ENCODE results near the gene PLXNA1.

PLXNA1 gene

GRCh38 chr3:126954141-126954842, 28.6 kb upstream of the PLXNA1 start:
- H3K27ac ChIP-seq (ENCODE audit: low read length), result no peak overlapping the region
- no peaks in the 10 kb centered on the region for H3K9me3 ChIP-seq (ENCODE audit: control insufficient read depth in 1 of 2, low read length in 2 of 2)
- H3K27me3 ChIP-seq (ENCODE audit: low read depth, low read length), result no peaks in the 10 kb centered on the region
- H3K36me3 ChIP-seq (ENCODE audit: control insufficient read depth in 1 of 2, insufficient read depth in 2 of 2, low read length in 2 of 2), result no peaks in the 10 kb centered on the region
- H3K4me1 ChIP-seq (ENCODE audit: control insufficient read depth in 1 of 2, insufficient read depth in 2 of 2, low read length in 2 of 2), result no peaks in the 10 kb centered on the region
- H3K4me3 ChIP-seq (ENCODE audit: low read depth in 1 of 2, low read length in 2 of 2), result no peak overlapping the region

GRCh38 chr3:126955004-126955790, 27.7 kb upstream of the PLXNA1 start:
- Histone ChIP-seq H3K27ac (ENCODE audit: low read length) (no peak overlapping the region), H3K9me3 (ENCODE audit: control insufficient read depth in 1 of 2, low read length in 2 of 2) (no peaks in the 10 kb centered on the region), H3K4me1 (ENCODE audit: control insufficient read depth in 1 of 2, insufficient read depth in 2 of 2, low read length in 2 of 2) (no peaks in the 10 kb centered on the region), H3K4me3 (ENCODE audit: low read depth in 1 of 2, low read length in 2 of 2) (no peak overlapping the region), H3K27me3 (ENCODE audit: low read depth, low read length) (no peaks in the 10 kb centered on the region), H3K36me3 (ENCODE audit: control insufficient read depth in 1 of 2, insufficient read depth in 2 of 2, low read length in 2 of 2) (no peaks in the 10 kb centered on the region)

- Histone ChIP-seq H3K36me3 (ENCODE audit: control insufficient read depth in 1 of 2, insufficient read depth in 2 of 2, low read length in 2 of 2) (no peaks in the 10 kb centered on the region), H3K4me3 (ENCODE audit: low read depth in 1 of 2, low read length in 2 of 2) (no peak overlapping the region), H3K27ac (ENCODE audit: low read length) (no peak overlapping the region), H3K27me3 (ENCODE audit: low read depth, low read length) (no peaks in the 10 kb centered on the region), H3K4me1 (ENCODE audit: control insufficient read depth in 1 of 2, insufficient read depth in 2 of 2, low read length in 2 of 2) (no peaks in the 10 kb centered on the region), H3K9me3 (ENCODE audit: control insufficient read depth in 1 of 2, low read length in 2 of 2) (no peaks in the 10 kb centered on the region)
These were observed 26.6 kb upstream of the PLXNA1 start for GRCh38 chr3:126956361-126956760.

- Histone ChIP-seq H3K27me3 (ENCODE audit: low read depth, low read length) (no peaks in the 10 kb centered on the region), H3K36me3 (ENCODE audit: control insufficient read depth in 1 of 2, insufficient read depth in 2 of 2, low read length in 2 of 2) (no peaks in the 10 kb centered on the region), H3K4me3 (ENCODE audit: low read depth in 1 of 2, low read length in 2 of 2) (no peak overlapping the region), H3K4me1 (ENCODE audit: control insufficient read depth in 1 of 2, insufficient read depth in 2 of 2, low read length in 2 of 2) (no peaks in the 10 kb centered on the region), H3K27ac (ENCODE audit: low read length) (no peak overlapping the region), H3K9me3 (ENCODE audit: control insufficient read depth in 1 of 2, low read length in 2 of 2) (no peaks in the 10 kb centered on the region)
These were observed 25.9 kb upstream of the PLXNA1 start for GRCh38 chr3:126956866-126957650.

GRCh38 chr3:126957776-126958637, 24.9 kb upstream of the PLXNA1 start:
- Histone ChIP-seq H3K27ac (ENCODE audit: low read length) (no peak overlapping the region), H3K4me3 (ENCODE audit: low read depth in 1 of 2, low read length in 2 of 2) (no peak overlapping the region), H3K36me3 (ENCODE audit: control insufficient read depth in 1 of 2, insufficient read depth in 2 of 2, low read length in 2 of 2) (no peaks in the 10 kb centered on the region), H3K9me3 (ENCODE audit: control insufficient read depth in 1 of 2, low read length in 2 of 2) (no peaks in the 10 kb centered on the region), H3K27me3 (ENCODE audit: low read depth, low read length) (no peaks in the 10 kb centered on the region), H3K4me1 (ENCODE audit: control insufficient read depth in 1 of 2, insufficient read depth in 2 of 2, low read length in 2 of 2) (no peaks in the 10 kb centered on the region)

- Histone ChIP-seq H3K36me3 (ENCODE audit: control insufficient read depth in 1 of 2, insufficient read depth in 2 of 2, low read length in 2 of 2) (no peaks in the 10 kb centered on the region), H3K27ac (ENCODE audit: low read length) (no peak overlapping the region), H3K4me3 (ENCODE audit: low read depth in 1 of 2, low read length in 2 of 2) (no peak overlapping the region), H3K4me1 (ENCODE audit: control insufficient read depth in 1 of 2, insufficient read depth in 2 of 2, low read length in 2 of 2) (no peaks in the 10 kb centered on the region), H3K9me3 (ENCODE audit: control insufficient read depth in 1 of 2, low read length in 2 of 2) (no peaks in the 10 kb centered on the region), H3K27me3 (ENCODE audit: low read depth, low read length) (no peaks in the 10 kb centered on the region)
These were observed 24.3 kb upstream of the PLXNA1 start for GRCh38 chr3:126958638-126959085.

- Histone ChIP-seq H3K27me3 (ENCODE audit: low read depth, low read length) (no peaks in the 10 kb centered on the region), H3K4me1 (ENCODE audit: control insufficient read depth in 1 of 2, insufficient read depth in 2 of 2, low read length in 2 of 2) (no peaks in the 10 kb centered on the region), H3K4me3 (ENCODE audit: low read depth in 1 of 2, low read length in 2 of 2) (no peak overlapping the region), H3K27ac (ENCODE audit: low read length) (no peak overlapping the region), H3K36me3 (ENCODE audit: control insufficient read depth in 1 of 2, insufficient read depth in 2 of 2, low read length in 2 of 2) (no peaks in the 10 kb centered on the region), H3K9me3 (ENCODE audit: control insufficient read depth in 1 of 2, low read length in 2 of 2) (no peaks in the 10 kb centered on the region)
These were observed 23.6 kb upstream of the PLXNA1 start for GRCh38 chr3:126959136-126959920.

- Histone ChIP-seq H3K9me3 (ENCODE audit: control insufficient read depth in 1 of 2, low read length in 2 of 2) (no peaks in the 10 kb centered on the region), H3K4me3 (ENCODE audit: low read depth in 1 of 2, low read length in 2 of 2) (no peak overlapping the region), H3K27ac (ENCODE audit: low read length) (no peak overlapping the region), H3K27me3 (ENCODE audit: low read depth, low read length) (no peaks in the 10 kb centered on the region), H3K36me3 (ENCODE audit: control insufficient read depth in 1 of 2, insufficient read depth in 2 of 2, low read length in 2 of 2) (no peaks in the 10 kb centered on the region), H3K4me1 (ENCODE audit: control insufficient read depth in 1 of 2, insufficient read depth in 2 of 2, low read length in 2 of 2) (no peaks in the 10 kb centered on the region)
These were observed 22.9 kb upstream of the PLXNA1 start for GRCh38 chr3:126959921-126960603.

GRCh38 chr3:126960604-126960995, 22.3 kb upstream of the PLXNA1 start:
- Histone ChIP-seq H3K9me3 (ENCODE audit: control insufficient read depth in 1 of 2, low read length in 2 of 2) (no peaks in the 10 kb centered on the region), H3K27ac (ENCODE audit: low read length) (no peak overlapping the region), H3K36me3 (ENCODE audit: control insufficient read depth in 1 of 2, insufficient read depth in 2 of 2, low read length in 2 of 2) (no peaks in the 10 kb centered on the region), H3K27me3 (ENCODE audit: low read depth, low read length) (no peaks in the 10 kb centered on the region), H3K4me1 (ENCODE audit: control insufficient read depth in 1 of 2, insufficient read depth in 2 of 2, low read length in 2 of 2) (no peaks in the 10 kb centered on the region), H3K4me3 (ENCODE audit: low read depth in 1 of 2, low read length in 2 of 2) (no peak overlapping the region)

Measured in muscle layer of duodenum (tissue), 2 donors.